Measurements from ENCODE around the gene SNRNP200.

- TF ChIP-seq POLR2AphosphoS5 (IDR thresholded peaks at IDR 0.05) (no peak), POLR2A (IDR thresholded peaks at IDR 0.05) (no peak)
- TF ChIP-seq, protein P1, sequence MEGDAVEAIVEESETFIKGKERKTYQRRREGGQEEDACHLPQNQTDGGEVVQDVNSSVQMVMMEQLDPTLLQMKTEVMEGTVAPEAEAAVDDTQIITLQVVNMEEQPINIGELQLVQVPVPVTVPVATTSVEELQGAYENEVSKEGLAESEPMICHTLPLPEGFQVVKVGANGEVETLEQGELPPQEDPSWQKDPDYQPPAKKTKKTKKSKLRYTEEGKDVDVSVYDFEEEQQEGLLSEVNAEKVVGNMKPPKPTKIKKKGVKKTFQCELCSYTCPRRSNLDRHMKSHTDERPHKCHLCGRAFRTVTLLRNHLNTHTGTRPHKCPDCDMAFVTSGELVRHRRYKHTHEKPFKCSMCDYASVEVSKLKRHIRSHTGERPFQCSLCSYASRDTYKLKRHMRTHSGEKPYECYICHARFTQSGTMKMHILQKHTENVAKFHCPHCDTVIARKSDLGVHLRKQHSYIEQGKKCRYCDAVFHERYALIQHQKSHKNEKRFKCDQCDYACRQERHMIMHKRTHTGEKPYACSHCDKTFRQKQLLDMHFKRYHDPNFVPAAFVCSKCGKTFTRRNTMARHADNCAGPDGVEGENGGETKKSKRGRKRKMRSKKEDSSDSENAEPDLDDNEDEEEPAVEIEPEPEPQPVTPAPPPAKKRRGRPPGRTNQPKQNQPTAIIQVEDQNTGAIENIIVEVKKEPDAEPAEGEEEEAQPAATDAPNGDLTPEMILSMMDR (IDR thresholded peaks at IDR 0.05) = no peak
These were observed 40.0 kb downstream of the SNRNP200 start for GRCh38 chr2:96265349-96265839.
